GM19043 (cell line): Measurements from ENCODE around the gene PSMB11.
A peak's percentile ranks its signal among the peaks of the same experiment; 100 is the strongest.

Experiments
- ATAC-seq: cut with Tn5 transposase; IDR thresholded peaks from one replicate; pipeline ENCODE4 v1.9.1; 2021; ENCODE audit warnings: low read depth; ENCODE audit not compliant: unreplicated experiment

Gene PSMB11

DNA sequence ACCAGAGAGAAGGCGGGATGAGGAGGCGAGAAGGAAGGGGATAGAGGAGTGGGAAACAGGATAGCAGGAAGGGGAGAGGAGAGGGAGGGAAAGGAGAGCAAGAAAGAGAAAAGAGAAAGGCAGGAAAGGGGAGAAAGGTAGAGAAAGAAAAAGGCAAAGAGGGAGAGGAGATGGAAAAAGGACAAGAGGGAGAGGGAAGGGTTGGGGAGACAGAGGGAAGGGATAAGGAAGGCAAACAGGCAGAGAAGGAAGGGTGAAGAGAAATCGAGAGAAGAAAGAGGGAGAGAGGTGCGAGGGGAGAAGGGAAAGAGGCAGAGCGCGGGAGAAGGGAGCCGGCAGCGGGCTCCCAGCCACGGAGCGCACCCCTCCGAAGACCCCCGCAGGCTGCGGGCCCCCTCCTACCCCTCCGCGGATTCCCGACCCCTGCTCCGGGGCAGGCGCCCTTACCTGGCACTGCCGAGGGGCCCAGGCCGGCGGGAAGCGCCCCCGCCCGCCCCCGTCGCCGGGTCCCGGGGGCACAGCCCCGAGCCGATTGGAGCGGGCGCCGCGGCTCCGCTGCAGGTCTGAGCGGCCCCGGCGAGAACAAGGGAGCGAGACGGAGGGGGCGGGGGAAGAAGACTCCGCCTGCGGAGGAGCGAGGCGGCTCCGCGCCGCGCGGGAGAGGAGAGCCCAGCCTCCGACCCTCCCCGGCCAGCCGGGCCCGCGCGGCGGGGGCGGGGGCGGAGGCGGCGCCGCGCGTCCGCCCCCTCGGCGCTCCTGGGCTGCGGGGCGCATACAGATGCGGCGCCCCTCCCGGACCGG lies 15.1 kb downstream of the PSMB11 start, which contains the start of gene CDH24:
Gene CDH24, minus strand, starts transcription at position 565 of the 801 bp plus-strand sequence. CDS start 1,787 bp downstream, outside the sequence.
- peak; percentile 38 for ATAC-seq

DNA sequence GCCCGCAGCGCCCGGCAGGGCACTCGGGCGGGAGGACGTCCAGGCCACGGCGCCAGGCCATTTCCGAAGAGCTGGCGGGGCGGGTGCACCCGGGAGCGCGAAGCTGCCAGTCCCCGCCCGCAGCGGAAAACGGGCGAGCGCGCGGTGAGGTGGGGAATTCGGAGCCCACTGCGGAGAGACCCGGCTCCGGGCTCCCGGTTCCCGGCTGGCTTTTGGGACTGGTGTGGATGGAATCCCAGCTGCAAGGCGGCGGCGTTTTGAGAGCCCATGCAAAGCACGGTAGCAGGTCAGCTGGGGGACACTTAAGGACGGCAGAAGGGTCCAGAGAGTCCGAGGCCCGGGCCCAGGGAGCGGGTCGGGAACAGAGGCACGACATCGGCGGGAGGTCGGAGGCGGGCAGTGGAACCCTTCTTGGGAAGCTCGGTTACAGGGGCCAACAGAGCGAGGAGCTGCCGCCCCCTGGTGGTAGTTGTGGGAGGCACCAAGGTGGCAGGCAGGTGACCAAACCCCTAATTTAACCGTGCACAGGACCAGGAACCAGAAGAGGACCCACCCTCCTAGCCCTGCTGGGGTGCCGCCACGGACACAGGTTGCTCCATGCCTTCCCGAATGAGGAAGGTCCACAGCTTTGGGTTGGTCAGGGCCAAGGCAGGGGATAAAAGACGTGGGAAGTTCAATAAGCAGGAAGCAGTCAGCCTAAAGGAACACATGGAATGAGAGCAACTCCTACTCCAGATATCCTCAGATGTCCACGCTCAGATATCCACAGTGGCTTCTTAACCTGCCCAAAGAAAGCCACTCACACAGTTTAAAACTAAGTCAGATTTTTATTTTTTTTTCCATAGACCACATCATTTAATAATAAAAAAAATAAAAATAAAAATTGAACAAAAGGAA lies 16.0 kb downstream of the PSMB11 start:
- peak; percentile 56 for ATAC-seq

DNA sequence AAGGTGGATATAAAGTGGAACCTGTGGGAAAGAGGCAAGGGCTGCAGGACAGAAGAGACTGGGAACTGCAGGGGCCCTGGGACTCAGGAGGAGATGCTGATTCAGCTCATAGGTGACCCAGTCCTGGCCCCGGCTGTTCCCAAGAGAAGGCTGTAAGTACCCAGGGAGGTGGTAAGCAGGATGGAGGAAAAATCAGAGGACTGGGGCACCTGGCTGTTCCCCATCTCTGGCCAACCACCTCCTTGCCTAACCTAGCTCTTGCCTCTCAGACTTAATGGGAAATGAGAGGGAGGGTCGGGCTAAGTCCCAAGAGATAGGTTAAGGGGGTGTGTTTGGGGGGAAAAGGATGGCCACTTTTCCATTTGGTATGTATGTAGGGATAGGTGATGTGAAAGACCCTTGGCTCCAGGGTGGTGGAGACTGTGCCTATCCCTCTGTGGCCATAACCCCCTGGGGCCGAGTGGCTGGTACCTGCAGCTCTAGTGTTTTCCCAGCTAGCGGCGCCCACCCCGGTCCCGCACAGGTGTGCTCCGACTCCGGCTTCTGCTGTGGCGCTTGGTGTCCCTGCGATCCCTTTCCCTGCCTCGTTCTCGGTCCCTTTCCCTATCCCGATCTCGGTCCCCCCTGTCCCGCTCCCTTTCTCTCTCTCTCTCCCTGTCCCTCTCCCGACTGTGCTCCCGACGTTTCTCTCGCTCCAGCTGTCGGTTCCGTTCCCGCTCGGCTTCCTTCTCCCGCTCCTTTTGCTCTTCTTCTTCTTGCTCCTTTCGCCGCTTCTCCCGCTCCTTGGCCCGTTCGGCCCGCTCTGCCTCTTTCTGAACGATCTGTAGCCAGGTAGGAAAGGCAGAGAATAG lies 16.9 kb downstream of the PSMB11 start:
- no peak for ATAC-seq

DNA sequence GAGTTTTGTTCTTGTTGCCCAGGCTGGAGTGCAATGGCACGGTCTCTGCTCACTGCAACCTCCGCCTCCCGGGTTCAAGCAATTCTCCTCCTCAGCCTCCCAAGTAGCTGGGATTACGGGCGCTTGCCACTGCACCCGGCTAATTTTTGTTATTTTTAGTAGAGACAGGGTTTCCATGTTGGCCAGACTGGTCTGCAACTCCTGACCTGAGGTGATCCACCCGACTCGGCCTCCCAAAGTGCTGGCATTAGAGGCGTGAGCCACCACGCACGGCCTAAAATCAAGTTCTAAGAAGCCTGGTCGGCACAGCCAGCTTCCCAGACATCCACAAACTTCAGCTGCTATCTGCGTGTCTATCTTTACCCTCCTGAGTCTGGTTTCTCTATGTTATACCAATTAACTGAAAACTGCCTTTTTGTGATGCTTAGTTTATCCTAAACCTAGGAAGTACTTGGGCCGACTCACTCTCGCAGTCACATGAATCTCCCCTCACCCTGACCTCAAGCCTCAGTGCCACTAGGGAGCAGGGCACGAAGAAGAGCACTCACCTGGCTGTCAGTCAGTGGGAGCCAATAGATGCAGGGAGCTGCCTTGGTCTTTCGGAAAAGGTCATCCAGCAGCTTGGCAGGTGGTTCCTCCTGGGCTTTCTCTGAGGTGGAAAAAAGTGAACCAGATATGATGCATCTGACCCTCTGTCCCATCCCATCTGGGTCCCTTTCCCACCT lies 18.7 kb downstream of the PSMB11 start:
- ATAC-seq: no peak

DNA sequence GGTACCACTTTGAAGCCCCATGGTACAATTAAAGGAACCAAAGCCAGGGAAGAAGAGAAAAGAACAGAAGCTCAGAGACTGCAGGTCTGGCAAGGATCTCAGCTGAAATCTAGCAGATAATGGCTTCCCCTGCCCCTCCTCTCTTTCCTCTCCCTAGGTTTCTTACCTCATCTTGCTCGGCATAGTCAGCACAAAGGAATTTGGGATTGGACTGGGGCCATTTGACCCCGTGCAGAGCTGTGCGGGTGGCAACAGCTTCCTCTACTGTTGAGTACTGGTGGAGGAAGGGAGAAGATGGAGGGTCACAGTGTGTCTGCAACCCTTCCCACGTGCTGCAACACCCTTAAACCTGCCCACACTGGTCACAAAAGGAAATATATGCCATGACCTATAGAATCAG lies 20.0 kb downstream of the PSMB11 start:
- ATAC-seq: no peak

DNA sequence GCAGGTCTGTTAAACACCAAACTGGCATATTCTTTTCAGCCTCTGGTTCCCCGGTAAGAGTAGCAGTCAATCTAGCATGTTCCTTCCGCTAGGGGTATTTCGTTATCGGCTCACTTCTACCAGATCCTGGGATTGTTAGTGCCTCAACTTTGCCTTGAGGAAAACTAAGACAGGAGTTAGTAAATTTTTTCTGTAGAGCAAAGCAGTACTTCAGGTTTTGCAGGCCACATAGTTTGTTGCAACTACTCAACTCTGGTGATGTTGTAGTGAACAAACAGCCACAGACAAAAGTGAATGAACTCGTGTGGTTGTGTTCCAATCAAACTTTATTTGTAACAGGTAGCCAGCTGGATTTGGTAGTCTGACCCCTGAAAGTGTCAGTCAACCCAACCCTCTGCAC lies 21.6 kb downstream of the PSMB11 start:
- no peak for ATAC-seq

DNA sequence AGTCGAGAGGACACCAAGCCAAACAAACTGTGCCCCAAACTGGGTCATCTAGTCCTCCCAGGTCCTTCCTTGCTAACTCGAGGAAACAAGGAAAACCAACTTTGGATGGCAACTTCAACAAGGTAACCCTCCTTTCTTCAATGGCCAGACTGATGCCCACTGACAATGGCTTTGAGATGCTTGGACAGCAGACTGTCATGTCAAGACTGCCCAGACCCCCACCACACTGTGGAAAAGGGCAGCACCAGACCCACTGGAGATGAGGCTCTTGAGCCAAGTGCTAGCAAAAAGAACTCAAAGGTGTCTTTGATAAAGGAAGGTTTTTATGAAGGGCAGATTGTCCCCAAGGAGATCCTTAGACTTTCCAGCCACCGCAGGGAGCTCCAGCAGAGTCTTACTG lies 24.4 kb downstream of the PSMB11 start:
- ATAC-seq: no peak

DNA sequence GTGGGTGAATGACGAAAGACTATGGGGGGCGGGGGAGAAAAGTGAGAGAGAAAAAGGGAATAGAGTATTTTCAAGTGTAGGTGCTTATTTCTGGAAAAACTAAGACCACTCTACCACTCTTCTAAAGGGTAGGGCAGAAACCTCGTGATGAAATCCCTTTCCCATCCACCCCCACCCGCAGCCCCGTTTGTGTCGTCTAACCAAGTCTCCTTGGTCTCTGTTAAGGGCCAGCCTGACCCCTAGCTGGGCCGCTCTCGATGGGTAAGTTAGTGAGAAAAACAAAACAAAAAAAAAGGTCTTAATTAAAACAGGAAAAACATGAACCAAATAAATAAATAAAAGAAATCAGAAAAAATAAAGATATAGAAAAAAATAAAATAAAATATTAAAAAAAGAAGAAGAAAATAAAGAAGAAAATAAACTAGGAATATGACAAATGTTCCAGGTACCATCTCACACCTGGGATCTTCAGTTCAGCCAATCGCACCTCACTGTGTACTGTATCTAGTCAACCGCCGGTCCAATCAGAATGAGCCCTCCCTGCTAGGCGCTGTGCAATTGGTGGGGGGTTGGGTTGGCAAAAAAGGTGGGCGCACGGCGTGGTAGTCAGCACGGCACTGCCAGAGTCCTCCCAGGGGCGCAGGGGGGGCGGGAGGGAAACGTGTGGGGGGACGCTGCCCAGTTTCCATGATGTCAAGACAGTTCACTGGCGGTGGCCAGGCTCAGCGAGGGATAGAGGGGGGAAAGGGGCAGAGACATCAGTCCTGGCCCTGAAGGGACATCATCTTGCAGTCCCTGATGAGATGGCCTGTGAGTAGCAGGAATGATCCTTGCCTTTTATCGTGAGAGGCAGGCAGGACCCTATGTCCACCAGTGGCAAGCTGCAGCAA lies 25.1 kb downstream of the PSMB11 start:
- ATAC-seq: no peak

DNA sequence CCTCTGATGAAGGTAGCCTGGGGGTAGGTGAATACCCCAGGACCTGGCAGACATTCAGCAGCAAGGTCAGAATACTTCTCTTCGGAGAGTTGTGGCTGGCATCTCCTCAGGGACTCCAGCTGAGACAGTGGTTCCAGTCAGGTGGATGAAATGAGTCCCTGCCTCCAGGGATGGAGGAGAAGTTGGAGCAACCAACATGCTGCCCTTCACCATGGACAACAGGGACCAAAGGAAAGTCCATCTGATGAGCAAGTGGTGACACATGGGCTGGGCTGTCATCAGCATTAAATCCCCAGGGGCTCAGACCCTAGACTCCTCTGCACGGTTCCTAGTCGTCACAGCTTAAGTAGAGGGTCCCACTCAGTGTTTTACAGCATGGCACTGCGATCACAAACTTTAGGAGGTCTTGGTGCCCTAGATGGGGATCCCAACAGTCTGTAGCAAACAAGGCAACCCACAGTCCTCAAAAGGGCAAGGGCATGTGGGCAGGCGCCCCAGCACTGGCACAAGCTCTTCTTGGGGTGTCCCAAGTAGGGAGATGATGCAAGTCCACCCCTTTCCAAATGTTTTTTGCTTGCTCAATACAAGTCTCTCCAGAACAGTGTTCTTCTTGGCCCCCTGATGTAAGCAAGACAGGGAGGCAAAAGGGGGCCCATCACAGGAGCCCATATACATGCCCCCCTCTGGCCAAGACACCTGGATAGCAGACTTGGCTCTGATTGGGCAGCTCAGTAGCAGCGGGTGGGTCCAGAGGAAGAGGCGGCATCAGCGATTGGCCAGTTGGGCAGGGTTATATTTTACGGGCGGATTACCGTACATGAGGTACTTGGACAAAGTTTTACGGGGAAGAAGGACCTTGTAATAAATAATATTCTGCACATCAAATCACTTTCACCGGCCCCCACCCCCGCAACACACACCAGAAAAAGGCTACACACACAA lies 26.1 kb downstream of the PSMB11 start:
- ATAC-seq: no peak

DNA sequence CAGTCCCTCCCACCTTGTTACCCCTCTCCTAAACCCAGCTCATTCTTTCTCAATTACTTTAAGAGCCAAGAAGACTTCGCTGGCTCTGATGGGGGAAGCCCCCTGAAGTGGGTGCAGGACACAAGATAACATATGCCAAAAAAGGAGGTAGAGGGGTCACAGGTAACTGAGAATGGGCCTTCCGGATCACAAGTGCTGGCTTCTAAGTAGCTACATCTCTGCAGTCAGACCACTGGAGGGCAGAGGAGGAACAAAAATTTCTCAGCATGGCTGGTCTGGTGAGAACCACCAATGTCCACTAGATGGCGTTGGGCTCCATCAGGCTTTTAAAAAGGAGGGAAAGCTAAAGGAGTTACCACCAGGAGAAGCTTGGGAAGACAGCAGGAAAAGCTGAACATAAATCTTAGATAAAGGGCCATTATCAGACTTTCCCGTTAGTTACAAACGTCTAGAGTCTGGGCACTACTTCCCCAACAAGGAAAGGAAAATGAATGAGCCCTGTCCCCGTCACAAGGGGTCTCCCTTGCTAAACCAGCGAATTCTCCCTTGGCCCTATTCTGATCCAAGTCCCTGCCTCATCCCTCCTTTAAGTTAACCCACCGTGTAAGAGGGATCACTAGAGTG lies 26.9 kb downstream of the PSMB11 start:
- ATAC-seq: peak; percentile 70

DNA sequence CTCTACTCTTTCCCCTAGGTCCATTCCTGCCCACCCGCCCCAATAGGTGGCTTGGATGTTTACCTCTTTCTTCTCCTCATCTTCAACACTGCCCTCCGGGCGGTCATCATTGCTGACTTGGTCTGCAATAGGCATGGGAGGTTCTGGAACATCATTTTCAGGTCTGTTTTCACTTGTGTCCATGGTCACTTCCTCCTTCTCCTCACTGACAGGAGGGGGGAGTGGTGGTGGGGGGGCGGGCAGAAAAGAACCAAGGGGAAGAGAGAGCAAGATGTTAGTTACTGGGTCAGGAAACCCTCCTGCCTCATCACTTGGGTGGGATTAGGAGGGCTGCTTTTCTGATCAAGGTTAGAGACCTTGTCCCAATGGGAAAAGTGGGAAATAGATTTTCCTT lies 27.4 kb downstream of the PSMB11 start:
- no peak for ATAC-seq

DNA sequence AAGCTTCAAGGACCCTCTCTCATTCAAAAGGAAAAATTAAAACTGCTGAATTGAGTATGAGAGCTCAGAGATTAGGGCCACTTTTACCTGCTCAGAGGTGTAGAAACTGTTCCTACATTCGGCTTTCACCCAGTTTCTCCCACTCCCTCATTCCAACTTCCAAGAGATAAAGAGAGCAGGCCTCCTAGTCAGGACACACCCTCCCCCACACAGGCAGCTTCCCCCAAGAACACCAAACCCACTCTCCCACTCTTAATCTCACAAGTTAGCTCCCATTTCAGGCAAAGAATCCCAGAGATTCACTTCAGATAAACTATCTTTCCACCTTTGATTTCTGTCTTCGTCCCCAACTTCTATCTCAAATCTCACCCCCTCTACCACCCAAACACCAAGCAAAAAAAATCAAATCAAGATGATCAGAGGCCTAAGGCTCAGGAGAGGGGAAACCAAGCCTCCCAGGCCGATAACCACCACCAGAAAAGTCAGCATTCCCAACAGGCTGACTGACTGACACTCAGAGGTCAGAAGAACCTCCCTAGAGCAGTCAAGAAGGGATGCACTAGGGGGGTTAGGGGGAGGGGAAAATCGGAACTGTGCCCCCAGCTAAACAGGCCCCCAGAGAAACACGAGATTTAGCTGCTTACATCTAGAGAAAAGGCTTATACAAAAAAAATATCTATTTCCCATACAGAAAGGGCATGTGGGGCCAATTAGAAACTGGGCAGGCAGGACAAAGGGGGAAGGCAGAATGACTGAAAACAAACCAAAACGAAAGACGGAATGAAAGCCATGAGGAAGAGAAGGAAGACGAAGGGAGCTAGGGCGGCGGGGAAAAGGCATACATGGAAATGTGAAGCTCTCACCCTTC lies 28.5 kb downstream of the PSMB11 start:
- ATAC-seq: no peak

DNA sequence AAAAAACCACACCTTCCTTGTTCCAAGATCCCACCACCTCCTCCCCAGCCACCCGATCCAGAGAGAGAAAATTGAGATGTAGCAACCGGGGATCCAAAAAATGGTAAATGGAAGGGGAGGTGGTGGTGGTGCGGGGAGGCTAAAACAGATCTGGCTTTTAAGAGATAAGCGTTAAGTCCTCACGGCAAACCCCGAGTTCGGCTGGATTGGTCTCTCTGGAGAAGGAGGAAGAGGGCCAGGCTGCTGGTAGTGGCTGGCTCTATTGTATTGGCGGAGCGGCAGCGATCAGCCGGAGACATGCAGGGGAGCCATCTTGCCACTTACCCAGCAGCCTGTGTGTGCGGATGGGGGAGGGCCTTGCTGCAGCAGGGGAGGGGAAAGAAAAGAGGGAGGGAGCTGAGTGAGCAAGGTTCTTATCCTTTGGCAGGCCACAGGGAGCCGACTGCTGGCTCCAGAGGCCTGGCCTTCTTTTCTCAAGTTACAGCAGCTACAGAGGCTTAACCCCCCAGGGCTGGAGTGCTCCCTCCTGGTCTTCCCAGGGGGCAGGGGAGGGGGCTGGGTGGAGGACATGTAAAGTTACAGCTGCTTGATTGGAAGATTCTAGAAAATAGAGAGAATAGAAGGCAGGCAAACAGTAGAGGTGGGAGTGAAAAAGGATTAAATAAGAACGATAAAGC lies 29.4 kb downstream of the PSMB11 start:
- ATAC-seq: peak; percentile 86

DNA sequence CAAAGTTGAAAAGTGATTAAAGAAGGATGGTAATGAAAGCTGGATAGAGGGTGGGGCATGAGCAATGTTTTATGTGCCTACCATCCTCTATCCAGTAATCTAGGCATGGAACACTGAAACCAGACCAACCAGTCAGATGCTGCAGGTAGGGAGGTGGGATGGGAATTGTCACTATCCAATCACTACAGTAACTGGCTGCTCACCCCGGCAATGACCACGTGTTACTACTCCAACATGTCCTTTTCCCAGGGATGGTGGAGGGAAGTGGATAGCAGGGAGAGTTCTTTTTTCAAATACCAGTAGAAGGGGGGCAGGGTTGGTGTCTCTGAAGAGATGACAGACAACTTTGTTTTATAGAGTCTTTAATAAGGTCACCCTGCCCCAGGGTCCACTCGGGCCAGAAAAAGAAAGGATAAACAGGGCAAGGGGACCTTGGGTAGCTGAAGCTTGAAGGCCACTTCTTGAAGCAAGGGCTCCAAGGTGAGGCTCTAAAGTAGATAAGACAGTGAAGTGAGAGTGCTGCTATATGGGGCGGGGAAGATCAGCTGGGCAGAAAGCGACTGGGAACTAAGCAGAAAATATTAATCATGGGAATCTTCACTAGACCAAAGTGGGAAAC lies 30.0 kb downstream of the PSMB11 start:
- ATAC-seq: no peak

DNA sequence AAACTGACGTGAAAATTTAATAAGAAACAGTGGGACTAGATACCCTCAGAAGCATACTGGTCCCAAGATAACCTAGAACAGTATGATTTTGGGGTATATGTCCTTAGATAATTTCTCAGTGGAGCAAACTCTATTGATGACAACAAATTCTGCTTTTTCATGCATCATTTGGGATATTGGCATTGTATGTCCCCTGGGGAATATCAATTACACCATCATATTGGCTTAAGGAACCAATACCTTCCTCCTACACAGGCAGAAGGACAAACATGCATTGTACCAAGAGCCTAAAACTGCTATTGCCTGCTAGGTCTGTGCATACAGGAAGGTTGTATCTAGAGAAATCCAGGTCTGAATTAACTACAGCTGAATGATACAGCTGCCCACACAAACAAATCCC lies 32.9 kb downstream of the PSMB11 start:
- ATAC-seq: no peak
